SJCRH30 (cell line): ENCODE results near the gene ACHE. TPM values are rescaled to one million over a fixed set of nuclear protein-coding genes. Genes with fewer than 3 reads are reported as not detected.

Experiments used
- DNase-seq, 2 experiments: peaks; one replicate each; pipeline ENCODE4 v3.0.0-alpha.2; 2015 to 2020
- H3K27ac ChIP-seq: fragments of 250-450 bp; sonication (Bioruptor Pico); 2 replicates; pipeline ENCODE4 v1.5.1; 2020; ENCODE audit warnings: mild to moderate bottlenecking, moderate library complexity
- H3K27me3 ChIP-seq: fragments of 250-450 bp; sonication (Bioruptor Pico); 2 replicates; pipeline ENCODE4 v1.5.1; 2020; ENCODE audit warnings: mild to moderate bottlenecking, moderate library complexity
- H3K36me3 ChIP-seq: fragments of 250-450 bp; sonication (Bioruptor Pico); 2 replicates; pipeline ENCODE4 v1.5.1; 2020; ENCODE audit warnings: mild to moderate bottlenecking, moderate library complexity
- H3K4me1 ChIP-seq: fragments of 250-450 bp; sonication (Bioruptor Pico); 2 replicates; pipeline ENCODE4 v1.5.1; 2020; ENCODE audit warnings: mild to moderate bottlenecking, moderate library complexity
- H3K4me3 ChIP-seq: fragments of 250-450 bp; sonication (Bioruptor Pico); 2 replicates; pipeline ENCODE4 v1.5.1; 2020; ENCODE audit warnings: mild to moderate bottlenecking, moderate library complexity
- H3K9me3 ChIP-seq: fragments of 250-450 bp; sonication (Bioruptor Pico); replicated peaks from 2 replicates; pipeline ENCODE4 v1.5.1; 2020; ENCODE audit warnings: mild to moderate bottlenecking, moderate library complexity
- total RNA-seq: library from RNA; depleted of rRNA; stranded (reverse); fragments of >200 nt; shearing (Covaris generic); gene quantifications from 2 replicates; pipeline ENCODE4 v1.2.3, GENCODE V29; 2014; rRNA removed

Gene ACHE
- total RNA-seq, 1 experiment from 2014 or later: 1.5 TPM

DNA sequence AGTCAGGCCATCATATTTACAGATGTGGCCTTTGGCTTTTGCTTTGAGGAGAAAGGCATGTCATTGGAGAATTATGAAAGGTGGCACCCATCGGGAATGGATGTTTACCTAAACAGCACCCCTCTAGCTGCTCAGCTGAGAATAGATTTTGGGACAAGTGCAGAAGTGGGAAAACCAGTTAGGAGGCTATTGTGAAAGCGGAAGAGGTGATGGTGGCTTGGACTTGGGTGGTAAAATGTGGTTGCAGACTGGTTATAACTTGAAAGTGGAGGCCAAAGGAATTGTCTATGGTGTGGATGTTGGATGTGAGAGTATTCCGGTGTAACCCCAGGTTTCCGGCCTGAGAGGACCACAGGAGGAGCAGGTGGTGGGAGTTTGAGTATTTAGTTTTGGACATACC is 48.3 kb downstream of the ACHE start:
- no peaks in the 10 kb centered on the region for H3K4me1 ChIP-seq
- H3K27me3 ChIP-seq: no peaks in the 10 kb centered on the region
- no peak overlapping the region for H3K27ac ChIP-seq
- H3K9me3 ChIP-seq: no peaks in the 10 kb centered on the region
- H3K36me3 ChIP-seq: no peaks in the 10 kb centered on the region
- no peak overlapping the region for H3K4me3 ChIP-seq
- DNase-seq: no peak

DNA sequence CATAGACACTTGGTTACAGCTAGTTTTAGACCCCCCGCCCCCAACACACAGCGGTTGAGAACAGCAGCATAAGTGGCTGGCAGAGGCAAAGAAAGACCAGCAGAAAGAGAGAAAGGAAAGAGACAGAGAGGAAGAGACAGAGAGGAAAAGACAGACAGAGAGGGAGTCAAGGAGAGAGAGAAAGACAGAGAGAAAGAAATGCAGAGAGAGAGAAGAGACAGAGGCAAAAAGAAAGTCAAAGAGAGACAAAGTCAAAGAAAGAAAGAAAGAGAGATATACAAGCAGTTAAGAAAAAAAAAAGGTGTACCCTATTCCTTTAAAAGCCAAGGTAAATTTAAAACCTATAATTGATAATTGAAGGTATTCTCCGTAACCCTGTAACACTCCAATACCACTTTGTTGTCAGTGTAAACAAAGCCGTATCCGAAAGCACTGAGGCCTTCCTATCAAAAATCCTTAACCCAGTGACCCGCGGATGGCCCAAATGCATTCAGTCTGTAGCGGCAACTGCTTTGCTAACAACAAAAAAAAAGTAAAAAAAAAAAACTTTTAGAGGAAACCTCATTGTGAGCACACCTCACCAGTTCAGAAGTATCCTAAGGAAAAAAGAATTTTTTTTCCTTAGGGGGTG is 55.1 kb downstream of the ACHE start:
- H3K27me3 ChIP-seq: no peaks in the 10 kb centered on the region
- H3K4me3 ChIP-seq: no peak overlapping the region
- no peaks in the 10 kb centered on the region for H3K36me3 ChIP-seq
- DNase-seq: no peak
- no peaks in the 10 kb centered on the region for H3K9me3 ChIP-seq
- H3K4me1 ChIP-seq: peaks cover 7% of the 10 kb centered on the region
- H3K27ac ChIP-seq: no peak overlapping the region

Other genes with a start within 250 kb of the ACHE start
- gene ACTL6B, start 239.4 kb downstream of the ACHE start, total RNA-seq: not detected in 2 replicates
- 105 and 112 TPM in 2 replicates for gene GNB2, start 222.1 kb downstream of the ACHE start, total RNA-seq
- gene GIGYF1, start 201.6 kb downstream of the ACHE start, total RNA-seq: 17.8 and 22.6 TPM in 2 replicates
- 63.9 and 67.9 TPM in 2 replicates for gene POP7, start 189.8 kb downstream of the ACHE start, total RNA-seq
- not detected in 2 replicates for gene EPO, start 175.4 kb downstream of the ACHE start, total RNA-seq
- gene ZAN, start 162.3 kb downstream of the ACHE start, total RNA-seq: not detected in 2 replicates
- gene EPHB4, start 68.4 kb downstream of the ACHE start, total RNA-seq: 61.7 and 62.3 TPM in 2 replicates
- 12.2 and 15.0 TPM in 2 replicates for gene SLC12A9, start 43.2 kb downstream of the ACHE start, total RNA-seq
- 42.1 and 49.3 TPM in 2 replicates for gene TRIP6, start 28.5 kb downstream of the ACHE start, total RNA-seq
- gene SRRT, start 20.8 kb downstream of the ACHE start, total RNA-seq: 140 and 156 TPM in 2 replicates
- 5.5 and 6.1 TPM in 2 replicates for gene UFSP1, start 6.2 kb downstream of the ACHE start, total RNA-seq
- 0.02 TPM in 1 of 2 replicates, not detected in the other for gene MUC3A, start 53.6 kb upstream of the ACHE start, total RNA-seq
- gene MUC12, start 73.7 kb upstream of the ACHE start, total RNA-seq: 1.2 and 2.1 TPM in 2 replicates
- not detected in 2 replicates for gene MUC17, start 124.2 kb upstream of the ACHE start, total RNA-seq
- gene TRIM56, start 189.6 kb upstream of the ACHE start, total RNA-seq: 6.7 and 8.3 TPM in 2 replicates
- 1.2 and 1.7 TPM in 2 replicates for gene SERPINE1, start 231.2 kb upstream of the ACHE start, total RNA-seq